Measurements from ENCODE around the gene TMEM54. TPM values are rescaled to one million over a fixed set of nuclear protein-coding genes. Genes with fewer than 3 reads are reported as not detected.

TMEM54 gene
- total and polyA plus RNA-seq, 9 of the 15 experiments (the other 6 are each of a cell fraction or from before 2014, with no cell fraction given), result 1.00 to 16.2 (median 8.2) TPM

- H3K27me3 ChIP-seq (ENCODE audit: control insufficient read depth in 2 of 2, insufficient read depth in 2 of 2, low read length in 2 of 2), result peaks cover 36 to 55% of the 10 kb centered on the region in 2 experiments
- ATAC-seq (peak; percentile 82), FAIRE-seq (no peak), DNase-seq (ENCODE audit: extremely low read depth in 1 of 4, low spot score in 3 of 4) (peak; percentile 29 to 38 (median 32))
- POLR2A ChIA-PET, result interaction anchor here (0.6 kb wide), 2 partner anchors 14 to 159 kb away, joined by 3 to 4 read pairs; no protein-coding TSS in a partner anchor
- H3K4me1 ChIP-seq (replicated peaks in 1 of 2; ENCODE audit: control insufficient read depth in 2 of 2, insufficient read depth in 2 of 2, low read length in 2 of 2), result peaks cover 10 to 14% of the 10 kb centered on the region in 2 experiments
- BruUV-seq (replicated peaks), result no TSS peak
- in situ Hi-C loops (cut with MboI), result no loop called here
- no peaks in the 10 kb centered on the region for H3K79me2 ChIP-seq (ENCODE audit: control insufficient read depth, insufficient read depth, low read length)
- H3K4me2 ChIP-seq (ENCODE audit: insufficient read depth, low read length), result no peak overlapping the region
- H3K4me3 ChIP-seq, result no peak overlapping the region
- H3K9me3 ChIP-seq (replicated peaks; ENCODE audit: control insufficient read depth, insufficient read depth, low read depth, low read length), result no peaks in the 10 kb centered on the region
- H3K27ac ChIP-seq (ENCODE audit: extremely low read depth, low read depth, low read length), result no peak overlapping the region
- H3K9ac ChIP-seq (ENCODE audit: insufficient read depth in 1 of 2, low read depth in 2 of 2, low read length in 2 of 2), result 0 out of 4 replicates have a peak overlapping the region, but pooled peaks of 1 of the 2 experiments have one; percentile 8
- no peaks in the 10 kb centered on the region for H3K36me3 ChIP-seq (ENCODE audit: control insufficient read depth, insufficient read depth, low read length)
- no peak overlapping the region for H2AFZ ChIP-seq (ENCODE audit: low read depth, low read length)
- no peaks in the 10 kb centered on the region for H4K20me1 ChIP-seq (replicated peaks; ENCODE audit: control insufficient read depth, insufficient read depth, low read length)
- CTCF ChIA-PET (ENCODE audit: low intra/inter-chr PET ratio), result no interaction called here
- no peaks in the 10 kb centered on the region for H3K9me1 ChIP-seq (ENCODE audit: control insufficient read depth, insufficient read depth, low read length)
- intact Hi-C loops (cut with micrococcal nuclease), result no loop called here
- 7% methylated on average over 28 of the region's 31 CpGs for WGBS (ENCODE audit: insufficient coverage, low coverage, missing lambda C conversion rate)
- TF ChIP-seq HDAC8 (tag; IDR thresholded peaks at IDR 0.05) (no peak), RCOR1 (IDR thresholded peaks at IDR 0.05; ENCODE audit: borderline replicate concordance in 1 of 2, low read depth in 2 of 2, low read length in 2 of 2) (no peak), RFX1 (IDR thresholded peaks at IDR 0.05) (0 out of 2 replicates have a peak, but pooled peaks have one; percentile 23), NCOA6 (IDR thresholded peaks at IDR 0.05) (no peak), E4F1 (CRISPR knock-in tag; IDR thresholded peaks at IDR 0.05; ENCODE audit: borderline replicate concordance) (no peak), SNRNP70 (optimal IDR thresholded peaks at IDR 0.05; ENCODE audit: low read depth, low read length) (no peak), ZNF586 (CRISPR knock-in tag; conservative IDR thresholded peaks at IDR 0.05) (no peak), GTF3C2 (IDR thresholded peaks at IDR 0.05; ENCODE audit: borderline replicate concordance, extremely low read depth, insufficient read length) (no peak), SMAD4 (CRISPR knock-in tag; conservative IDR thresholded peaks at IDR 0.05) (no peak), ZNF398 (CRISPR knock-in tag; IDR thresholded peaks at IDR 0.05) (no peak), NUFIP1 (IDR thresholded peaks at IDR 0.05; ENCODE audit: partially characterized antibody) (no peak), ARID2 (IDR thresholded peaks at IDR 0.05) (no peak)
These were observed 23.7 kb upstream of the TMEM54 start for GRCh38 chr1:32924881-32925344.

All from K562 (cell line).